22Rv1 (cell line): ENCODE data around the gene TTC12.
A peak's percentile ranks its signal among the peaks of the same experiment; 100 is the strongest.

Experiments used
- H3K27ac ChIP-seq: fragments of 450-650 bp; 2 replicates; pipeline ENCODE4 v1.5.1; 2017
- CTCF ChIP-seq: fragments of 450-650 bp; IDR thresholded peaks from 2 replicates; pipeline ENCODE4 v1.5.1; 2017; ENCODE audit warnings: mild to moderate bottlenecking
- ZFX ChIP-seq: fragments of 450-650 bp; IDR thresholded peaks from 2 replicates; pipeline ENCODE4 v1.6.1; 2017; ENCODE audit warnings: antibody characterized with exemption, borderline replicate concordance

The TTC12 gene

GRCh38 chr11:113329725-113330124 lies 15.3 kb downstream of the TTC12 start:
- TF ChIP-seq CTCF, result no peak
- TF ChIP-seq ZFX, result no peak
- H3K27ac ChIP-seq, result no peak overlapping the region

DNA sequence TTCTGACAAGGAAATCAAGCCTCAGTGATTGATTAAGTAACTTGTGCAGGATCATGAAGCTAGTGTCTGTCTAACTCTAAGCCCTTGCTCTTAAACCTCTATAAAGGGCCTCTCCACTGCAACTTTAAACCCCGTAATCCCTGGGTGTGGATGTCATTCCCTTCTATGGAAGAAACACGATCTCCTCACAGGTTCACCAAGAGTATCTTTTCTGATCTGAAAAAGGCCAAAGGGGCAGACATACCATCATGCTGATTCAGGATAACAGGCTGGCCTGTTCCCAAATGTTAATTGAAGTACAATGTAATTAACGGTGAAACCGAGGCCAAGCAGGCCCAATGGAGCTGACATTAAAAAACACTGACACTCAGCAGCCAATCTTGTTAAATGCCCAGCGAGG lies 17.1 kb downstream of the TTC12 start:
- TF ChIP-seq CTCF (no peak), ZFX (no peak)

DNA sequence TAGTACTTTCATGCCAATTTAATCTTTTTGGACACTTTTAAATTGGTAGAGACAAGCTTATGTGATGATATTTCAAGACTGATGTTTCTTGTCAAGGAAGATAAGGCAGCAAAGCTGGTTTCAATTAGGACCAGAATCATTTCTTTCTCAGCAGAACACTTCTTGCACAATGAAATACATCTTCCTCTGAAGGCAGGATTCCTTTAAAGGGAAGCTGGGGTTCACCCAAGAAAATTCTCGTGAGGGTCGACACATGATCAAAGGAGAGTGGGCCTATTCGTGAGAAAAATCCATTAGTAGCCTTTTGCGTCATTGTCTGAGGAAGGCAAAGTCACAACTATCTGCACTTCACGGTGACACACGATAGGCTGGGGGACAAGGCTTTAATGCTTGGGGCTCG lies 17.6 kb downstream of the TTC12 start:
- no peak overlapping the region for H3K27ac ChIP-seq
- no peak for TF ChIP-seq ZFX
- TF ChIP-seq CTCF, result no peak

More for the DNA sequence above, 17.1 kb downstream of the TTC12 start:
- H3K27ac ChIP-seq, result no peak overlapping the region

- TF ChIP-seq CTCF (no peak), ZFX (no peak)
Observed at GRCh38 chr11:113332638-113333329, 18.4 kb downstream of the TTC12 start.

GRCh38 chr11:113334183-113334582 lies 19.8 kb downstream of the TTC12 start:
- TF ChIP-seq ZFX (no peak), CTCF (no peak)
- H3K27ac ChIP-seq, result no peak overlapping the region

More at GRCh38 chr11:113332638-113333329, 18.4 kb downstream of the TTC12 start:
- no peak overlapping the region for H3K27ac ChIP-seq

DNA sequence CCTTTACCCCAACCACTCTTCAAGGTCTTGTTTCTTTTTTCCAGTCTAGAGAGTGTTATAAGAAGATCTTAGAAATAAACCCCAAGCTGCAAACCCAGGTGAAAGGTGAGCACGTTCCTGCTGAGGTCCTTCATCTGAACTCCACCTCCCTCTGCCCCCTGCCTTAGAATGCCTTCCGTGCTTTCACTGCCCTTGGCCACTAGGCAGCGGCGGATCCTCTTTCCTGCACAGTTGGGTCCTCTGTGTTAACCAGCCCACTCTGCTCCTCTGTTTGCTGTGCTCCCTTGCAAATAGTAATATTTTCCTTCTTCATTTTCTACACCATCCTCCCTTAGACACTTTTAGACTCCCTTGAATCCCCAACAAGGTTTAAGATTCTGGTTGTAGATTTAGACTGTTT lies 24.3 kb downstream of the TTC12 start:
- no peak for TF ChIP-seq ZFX
- TF ChIP-seq CTCF, result no peak
- H3K27ac ChIP-seq, result no peak overlapping the region

DNA sequence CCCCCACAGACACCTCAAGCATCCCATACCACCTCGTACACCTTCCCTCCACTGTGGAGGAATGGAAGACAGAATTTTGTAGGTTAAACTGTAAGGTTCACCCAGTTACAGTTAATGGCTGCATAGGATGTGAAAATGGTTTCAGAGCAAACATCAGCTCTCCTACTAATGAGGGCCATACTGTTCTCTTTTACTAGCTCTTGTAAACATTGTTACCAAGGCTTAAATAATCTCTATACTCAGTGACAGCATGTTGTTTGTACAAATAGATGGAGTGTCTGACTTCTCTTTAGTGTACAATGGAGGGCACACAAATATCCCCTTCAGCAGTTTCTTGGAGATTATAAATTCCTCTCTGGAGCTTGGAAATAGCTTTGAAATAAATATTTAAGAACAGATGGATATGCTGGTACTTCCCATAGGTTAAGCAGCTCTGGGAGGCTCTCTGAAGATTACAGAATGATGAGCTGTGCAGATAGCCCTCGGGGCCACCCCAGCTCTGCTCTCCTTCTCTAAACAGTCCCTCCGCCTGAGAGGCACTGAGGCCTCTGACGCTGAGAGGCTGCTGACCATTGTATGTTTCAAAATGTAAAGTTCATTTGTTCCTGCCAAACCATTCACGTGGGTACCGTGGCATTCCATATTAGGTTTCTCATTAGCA lies 25.7 kb downstream of the TTC12 start:
- H3K27ac ChIP-seq, result peak overlapping the region; percentile 77
- TF ChIP-seq CTCF (no peak), ZFX (no peak)
